Esophagus (tissue), 2 donors: ENCODE data around the gene TBC1D7. TPM values are rescaled to one million over a fixed set of nuclear protein-coding genes. Genes with fewer than 3 reads are reported as not detected.

Experiments used
- H3K27ac ChIP-seq, 2 donors: one replicate each; pipeline ENCODE4 v1.5.1; 2013; ENCODE audit warnings: low read depth in 2 of 2, mild to moderate bottlenecking in 2 of 2, inconsistent platforms in 1 of 2, low read length in 1 of 2, moderate library complexity in 1 of 2
- H3K27me3 ChIP-seq, 2 donors: one replicate each; pipeline ENCODE4 v1.6.1; 2013; ENCODE audit warnings: low read length in 2 of 2, control low read depth in 1 of 2, mild to moderate bottlenecking in 1 of 2; ENCODE audit not compliant: insufficient read depth in 2 of 2, control insufficient read depth in 1 of 2
- H3K36me3 ChIP-seq, 2 donors: one replicate each; pipeline ENCODE4 v1.6.1; 2013; ENCODE audit warnings: low read length in 1 of 2; ENCODE audit not compliant: control insufficient read depth in 2 of 2, insufficient read depth in 2 of 2
- H3K4me1 ChIP-seq, 2 donors: one replicate each; pipeline ENCODE4 v1.6.1; 2013; ENCODE audit warnings: low read length in 1 of 2; ENCODE audit not compliant: control insufficient read depth in 2 of 2, insufficient read depth in 2 of 2
- H3K4me3 ChIP-seq, 2 donors: one replicate each; pipeline ENCODE4 v1.5.1; 2013; ENCODE audit warnings: low read length in 2 of 2, mild to moderate bottlenecking in 2 of 2, low read depth in 1 of 2, moderate library complexity in 1 of 2
- H3K9me3 ChIP-seq, 2 donors: one replicate each; pipeline ENCODE4 v1.6.1; 2013; ENCODE audit warnings: mild to moderate bottlenecking in 2 of 2, low read depth in 1 of 2, low read length in 1 of 2, moderate library complexity in 1 of 2; ENCODE audit not compliant: control insufficient read depth in 2 of 2, insufficient read depth in 1 of 2
- WGBS, 2 donors: extraction: QIAGEN DNeasy Blood & Tissue Kit; methylation state at CpG; one replicate each; pipeline ENCODE4 v1.1.7; 2013; 5-methylcytosine and 5-hydroxymethylcytosine counted together
- polyA plus RNA-seq, 2 donors: library from polyadenylated mRNA; stranded (reverse); fragments of 200-250 nt; gene quantifications; one replicate each; pipeline ENCODE4 v1.2.3, GENCODE V29; 2013
- donor health status: healthy with polysubstance abuse.
- donor health status: Bipolar disorder and iron deficiency.

TBC1D7 gene
- polyA plus RNA-seq, 2 donors: 7.7 to 16.9 TPM

- 77 to 86% methylated on average over 3 of the region's 3 CpGs for WGBS, 2 donors
- no peaks in the 10 kb centered on the region for H3K9me3 ChIP-seq
- H3K27ac ChIP-seq: no peak overlapping the region
- no peak overlapping the region for H3K4me3 ChIP-seq
- H3K27me3 ChIP-seq: no peaks in the 10 kb centered on the region
- H3K4me1 ChIP-seq: no peaks in the 10 kb centered on the region
- no peaks in the 10 kb centered on the region for H3K36me3 ChIP-seq
These were observed 50.2 kb downstream of the TBC1D7 start for GRCh38 chr6:13278164-13278563.

- WGBS, 2 donors: 69 to 77% methylated on average over 2 of the region's 2 CpGs
- Histone ChIP-seq H3K4me3 (no peak overlapping the region), H3K9me3 (no peaks in the 10 kb centered on the region), H3K27ac (no peak overlapping the region), H3K36me3 (no peaks in the 10 kb centered on the region), H3K27me3 (no peaks in the 10 kb centered on the region), H3K4me1 (no peaks in the 10 kb centered on the region)
These were observed 51.1 kb downstream of the TBC1D7 start for GRCh38 chr6:13277231-13277630.

GRCh38 chr6:13275435-13275989 lies 52.8 kb downstream of the TBC1D7 start:
- Histone ChIP-seq H3K36me3 (no peaks in the 10 kb centered on the region), H3K27me3 (no peaks in the 10 kb centered on the region), H3K4me1 (no peaks in the 10 kb centered on the region), H3K4me3 (no peak overlapping the region), H3K9me3 (no peaks in the 10 kb centered on the region), H3K27ac (no peak overlapping the region)
- 79 to 89% methylated on average over 8 of the region's 8 CpGs for WGBS, 2 donors

DNA sequence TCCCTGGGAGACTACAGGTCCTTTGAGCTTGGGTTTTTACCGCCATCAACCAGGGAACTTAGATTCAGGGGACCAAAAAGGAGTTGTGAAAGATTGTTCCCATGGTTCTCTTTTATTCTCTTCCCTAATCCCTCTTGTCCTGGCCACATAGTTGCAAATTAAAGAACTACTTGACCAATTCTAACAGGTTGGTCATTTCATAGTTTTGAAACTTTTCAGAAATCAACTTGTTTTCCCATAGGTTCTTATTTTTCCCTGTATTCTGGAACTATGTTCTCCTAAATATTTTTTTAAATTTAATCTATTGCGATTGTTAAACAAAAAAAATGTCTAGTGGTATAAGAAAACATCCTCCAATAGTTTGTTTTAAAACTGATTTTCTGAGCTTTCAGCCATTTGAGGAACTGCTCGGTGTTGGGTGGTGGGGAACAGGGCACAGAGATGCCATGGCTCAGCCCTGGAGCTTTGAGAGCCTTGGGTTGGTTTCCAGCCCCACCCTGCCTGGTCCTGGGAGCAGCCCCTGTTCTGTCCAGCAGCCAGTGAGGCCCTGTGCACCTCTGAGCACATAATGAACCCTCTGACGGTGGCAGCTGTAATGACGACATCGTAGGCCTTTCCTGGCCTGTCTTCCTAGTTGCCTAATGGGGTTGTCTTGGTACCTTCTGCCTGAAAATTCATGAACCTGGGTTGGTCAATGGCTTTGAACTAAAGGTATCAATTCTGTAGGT lies 53.5 kb downstream of the TBC1D7 start:
- Histone ChIP-seq H3K4me1 (no peaks in the 10 kb centered on the region), H3K4me3 (no peak overlapping the region), H3K27me3 (no peaks in the 10 kb centered on the region), H3K27ac (no peak overlapping the region), H3K36me3 (no peaks in the 10 kb centered on the region), H3K9me3 (no peaks in the 10 kb centered on the region)
- WGBS, 2 donors: 78% methylated on average over 6 of the region's 6 CpGs

GRCh38 chr6:13273931-13274706 lies 54.2 kb downstream of the TBC1D7 start:
- Histone ChIP-seq H3K9me3 (no peaks in the 10 kb centered on the region), H3K36me3 (no peaks in the 10 kb centered on the region), H3K27me3 (no peaks in the 10 kb centered on the region), H3K4me1 (no peaks in the 10 kb centered on the region), H3K4me3 (no peak overlapping the region), H3K27ac (no peak overlapping the region)
- 72 to 78% methylated on average over 21 of the region's 21 CpGs for WGBS, 2 donors

DNA sequence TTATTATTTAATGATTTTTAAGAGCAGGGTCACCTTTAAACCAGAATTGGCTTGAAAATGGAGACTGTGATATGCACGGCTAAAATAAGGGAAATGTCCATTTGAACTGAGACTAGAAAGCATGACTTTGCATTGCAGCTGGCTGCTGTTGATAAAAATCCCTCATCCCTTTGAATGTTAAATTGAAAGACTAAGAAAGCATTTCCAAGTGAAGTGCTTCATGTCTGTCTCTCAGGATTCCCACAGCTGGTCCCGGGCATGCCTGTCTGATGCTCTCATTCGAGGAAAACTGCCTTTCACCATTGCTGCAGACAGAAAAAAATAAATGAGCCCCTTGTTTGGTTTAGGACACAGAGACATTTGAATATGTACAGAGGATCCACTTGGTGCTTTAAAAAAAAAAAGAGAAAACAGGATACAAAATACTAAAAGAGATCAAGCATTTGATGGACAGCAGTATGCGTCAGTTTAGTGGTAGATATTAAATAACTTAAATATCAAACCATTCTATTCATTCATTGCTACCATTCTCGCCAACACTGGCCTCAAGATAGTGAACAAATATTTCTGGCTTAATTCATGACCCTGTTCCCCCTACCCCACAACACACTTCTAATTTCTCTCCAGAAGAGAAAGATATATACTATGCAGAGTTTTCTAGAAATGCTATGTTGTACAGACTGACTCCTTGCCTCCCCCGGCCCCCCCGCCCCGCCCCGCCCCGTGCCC lies 55.0 kb downstream of the TBC1D7 start:
- Histone ChIP-seq H3K27ac (no peak overlapping the region), H3K9me3 (no peaks in the 10 kb centered on the region), H3K4me1 (no peaks in the 10 kb centered on the region), H3K4me3 (no peak overlapping the region), H3K36me3 (no peaks in the 10 kb centered on the region), H3K27me3 (no peaks in the 10 kb centered on the region)
- WGBS, 2 donors: 74 to 76% methylated on average over 10 of the region's 10 CpGs

DNA sequence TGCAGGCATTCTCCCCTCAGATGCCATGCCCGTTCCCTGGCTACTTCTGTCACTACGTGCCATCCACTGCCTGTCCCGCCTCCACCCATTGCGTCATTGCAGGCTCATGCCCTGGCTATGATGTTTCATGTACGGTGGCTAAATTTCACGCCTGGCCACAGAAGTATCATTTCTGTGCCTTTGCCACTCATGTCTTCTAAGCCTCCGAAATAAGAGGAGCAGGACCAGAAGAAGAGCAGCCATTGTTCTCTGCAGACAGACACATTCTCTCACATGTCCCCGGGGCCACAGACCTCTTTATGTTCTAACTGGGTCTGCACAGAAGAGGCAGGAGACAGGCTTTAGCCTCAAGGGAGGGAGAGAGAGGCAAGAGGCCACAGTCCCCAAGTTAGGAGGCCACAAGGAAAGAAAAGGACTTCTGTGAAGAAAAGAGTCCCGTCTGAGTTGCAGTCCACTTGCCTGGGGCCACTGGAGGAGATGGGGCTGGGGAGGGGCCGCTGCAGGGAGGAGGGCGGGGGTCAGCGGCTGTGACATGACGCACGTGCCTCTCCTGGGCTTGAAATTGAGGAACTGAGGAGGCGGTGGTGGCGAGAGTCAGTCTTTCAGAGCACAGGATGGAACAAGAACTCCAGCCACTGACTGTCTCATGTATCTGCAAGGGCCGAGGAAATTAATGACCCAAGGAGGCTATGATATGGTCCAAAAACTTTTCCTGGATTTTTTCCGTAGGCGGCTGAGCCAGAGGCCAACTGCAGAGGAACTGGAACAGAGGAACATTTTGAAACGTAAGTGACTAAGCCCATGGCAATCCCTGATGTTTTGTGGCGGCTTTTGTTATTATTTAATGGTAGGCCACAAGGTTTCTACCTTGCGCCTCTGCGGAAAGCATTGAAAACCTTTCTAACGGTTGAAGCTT lies 55.9 kb downstream of the TBC1D7 start:
- H3K27me3 ChIP-seq: no peaks in the 10 kb centered on the region
- WGBS, 2 donors: 88 to 91% methylated on average over 24 of the region's 24 CpGs
- no peaks in the 10 kb centered on the region for H3K4me1 ChIP-seq
- H3K36me3 ChIP-seq: no peaks in the 10 kb centered on the region
- H3K9me3 ChIP-seq: no peaks in the 10 kb centered on the region
- no peak overlapping the region for H3K27ac ChIP-seq
- no peak overlapping the region for H3K4me3 ChIP-seq

- WGBS, 2 donors: 59 to 64% methylated on average over 8 of the region's 8 CpGs
- no peak overlapping the region for H3K27ac ChIP-seq
- H3K9me3 ChIP-seq: no peaks in the 10 kb centered on the region
- H3K36me3 ChIP-seq: no peaks in the 10 kb centered on the region
- H3K27me3 ChIP-seq: no peaks in the 10 kb centered on the region
- no peaks in the 10 kb centered on the region for H3K4me1 ChIP-seq
- no peak overlapping the region for H3K4me3 ChIP-seq
These were observed 59.3 kb downstream of the TBC1D7 start for GRCh38 chr6:13268913-13269518.
